Bone marrow (tissue), 2 donors: ENCODE measurements around the gene AADAC.
"Not testable (repeated sequence)": the region's sequence is repeated elsewhere in the genome, so short reads cannot be mapped to it uniquely, and the experiment has no call there.

Experiments
- DNase-seq, 2 donors: peaks; one replicate each; lab custom pipeline; 2025; lab: John Stamatoyannopoulos, UW

Gene AADAC

DNA sequence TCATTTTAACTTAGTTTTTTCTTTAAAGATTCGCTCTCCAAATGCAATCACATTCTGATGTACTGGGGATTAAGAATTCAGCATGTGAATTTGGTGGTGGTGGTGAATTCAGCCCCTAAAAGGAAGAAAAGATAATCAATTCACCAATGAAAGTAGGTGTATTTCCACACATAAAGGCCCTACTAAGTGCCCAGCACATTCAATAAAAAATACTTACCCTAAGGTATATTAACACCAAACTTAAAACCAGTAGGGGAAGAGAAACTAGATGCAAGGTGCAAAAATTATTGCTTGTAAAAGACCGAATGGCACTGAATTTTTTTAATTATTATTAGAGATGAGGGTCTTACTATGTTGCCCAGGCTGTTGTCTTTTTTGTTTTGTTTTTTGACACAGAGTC is 42.7 kb downstream of the AADAC start:
- DNase-seq = no peak

DNA sequence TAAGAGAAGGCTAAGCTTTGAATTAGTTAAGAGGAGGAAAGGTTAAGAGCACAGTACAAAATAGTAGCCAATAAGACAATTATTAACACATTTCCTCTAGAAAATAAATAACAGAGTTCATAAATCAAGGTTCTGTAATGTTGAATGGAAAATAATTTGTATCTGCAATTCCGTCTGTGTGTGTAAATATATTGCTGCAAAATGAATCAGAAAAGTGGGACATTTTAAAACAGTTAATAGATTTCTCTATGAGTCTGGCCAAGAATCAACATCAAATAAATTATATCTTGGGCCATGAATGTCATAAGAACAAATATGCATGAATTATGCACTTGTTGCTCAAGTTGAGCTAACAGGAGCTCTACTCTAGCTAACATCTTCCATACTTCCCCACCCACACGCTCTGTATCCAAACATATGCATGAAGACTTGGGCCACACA is 45.3 kb downstream of the AADAC start:
- DNase-seq = no peak

DNA sequence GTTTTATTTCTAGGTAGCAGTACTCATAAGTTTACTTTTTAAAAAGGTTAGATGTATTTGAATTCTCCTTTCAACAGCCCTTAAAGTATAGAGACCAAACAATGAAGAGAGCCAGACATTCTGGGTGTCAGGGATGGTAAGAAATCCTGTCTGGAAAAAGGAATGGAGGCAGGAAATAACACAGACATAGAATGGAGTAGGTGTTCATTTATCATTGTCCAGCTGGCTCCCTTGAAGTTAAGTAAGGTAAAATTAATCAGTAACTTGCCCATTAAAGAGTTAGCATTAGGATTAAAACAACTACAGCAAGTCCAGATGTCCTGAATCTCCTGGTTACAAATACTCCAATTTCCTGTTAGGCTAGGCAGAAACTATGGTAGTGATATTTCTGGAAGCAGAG is 46.0 kb downstream of the AADAC start:
- no peak for DNase-seq

DNA sequence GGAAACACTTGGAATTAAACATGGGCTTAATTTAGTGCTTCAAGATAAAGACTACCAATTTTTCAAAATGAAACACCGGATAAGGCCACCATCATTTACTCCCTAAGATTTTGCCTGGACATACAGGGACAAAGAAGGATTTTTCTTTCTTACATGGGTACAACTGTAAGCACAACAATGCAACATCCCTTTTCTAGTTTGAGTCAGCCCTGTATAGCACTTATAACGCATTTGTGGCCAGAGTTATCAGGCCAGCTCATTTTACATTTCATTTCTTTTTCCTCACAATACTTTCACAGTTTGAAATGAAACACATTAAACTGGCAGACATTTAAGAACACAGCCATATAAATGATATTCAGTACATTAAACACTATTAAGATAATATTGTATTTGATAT is 49.7 kb downstream of the AADAC start:
- no peak for DNase-seq

DNA sequence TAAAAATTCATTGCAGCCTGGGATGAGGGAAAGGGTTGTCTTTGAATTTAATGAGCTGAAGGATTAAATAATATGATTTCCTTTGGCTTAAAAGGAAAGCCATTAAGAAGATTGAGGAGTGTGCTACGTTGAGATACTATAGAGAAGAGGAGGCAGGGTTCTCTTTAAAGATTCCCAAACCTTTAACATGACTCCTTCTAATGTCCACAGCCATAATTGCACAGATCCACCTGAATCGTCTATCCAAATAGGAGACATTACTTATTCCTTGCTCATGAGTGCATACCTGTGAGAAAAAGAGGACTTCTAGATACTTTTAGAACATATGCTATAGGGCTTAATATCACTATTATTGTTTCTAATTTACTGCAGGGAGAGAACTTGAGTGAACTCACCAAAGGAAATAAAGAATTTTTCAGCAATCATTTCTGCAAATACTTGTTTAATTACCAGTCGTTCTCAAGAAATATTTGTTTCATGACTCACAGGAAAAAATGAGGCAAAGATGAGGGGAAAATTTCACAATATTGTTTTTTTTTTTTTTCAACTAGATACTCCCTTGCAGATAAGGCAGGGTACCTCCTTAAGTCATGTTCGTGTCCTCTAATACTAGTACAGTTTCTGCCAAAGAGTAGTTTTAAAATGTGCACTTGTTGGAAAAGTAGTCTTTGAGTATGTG is 50.6 kb downstream of the AADAC start:
- no peak for DNase-seq

DNA sequence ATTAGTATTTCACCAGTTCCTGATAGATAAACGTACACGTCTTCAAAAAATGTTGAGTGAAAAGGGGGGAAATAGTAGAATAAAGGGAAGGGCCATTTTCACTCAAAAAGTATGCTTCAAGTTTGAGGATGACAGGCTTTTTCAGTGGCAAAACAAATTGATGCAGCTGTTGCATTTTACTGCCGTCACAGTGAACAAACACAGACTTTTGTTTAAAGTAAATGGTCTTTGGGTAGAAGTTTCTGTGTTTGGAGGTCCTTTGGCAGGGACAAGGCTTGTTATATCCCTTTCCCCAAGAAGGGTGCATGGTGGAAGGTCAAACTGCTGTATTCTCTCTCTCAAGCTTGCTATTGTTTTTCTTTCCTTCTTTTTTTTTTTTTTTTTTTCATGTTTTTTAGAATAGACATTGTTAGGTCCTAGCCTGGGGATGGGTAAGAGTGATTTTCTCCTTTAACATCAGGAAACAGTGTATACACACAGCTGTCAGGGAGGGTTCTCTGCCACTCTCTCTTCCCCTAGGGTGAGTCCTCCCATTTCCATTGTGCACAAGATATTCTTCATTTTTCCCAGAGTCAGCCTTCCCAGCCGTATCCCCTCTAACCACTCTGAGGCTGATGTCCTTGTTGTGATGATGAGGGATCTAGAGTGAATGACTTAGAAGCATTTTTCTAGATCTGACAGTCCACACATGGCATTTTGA is 52.9 kb downstream of the AADAC start:
- no peak for DNase-seq

DNA sequence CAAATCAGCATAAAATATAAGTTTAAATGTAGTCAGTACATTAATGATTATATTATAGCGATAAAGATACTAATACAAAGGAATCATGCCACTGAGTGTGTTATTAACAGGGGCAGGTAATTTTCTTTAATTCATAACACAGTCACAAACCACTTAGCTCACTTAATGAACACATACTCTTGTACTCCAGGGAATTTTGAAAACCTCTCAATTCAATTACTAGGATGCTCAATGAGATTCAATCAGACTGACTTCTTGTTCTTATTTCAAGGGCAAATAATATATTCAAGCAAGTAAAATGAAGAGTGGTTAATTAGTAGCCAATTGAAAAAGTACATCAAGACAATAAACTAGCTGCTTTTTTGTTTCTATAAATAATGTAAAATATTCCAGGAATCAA is 53.8 kb downstream of the AADAC start:
- no peak for DNase-seq

DNA sequence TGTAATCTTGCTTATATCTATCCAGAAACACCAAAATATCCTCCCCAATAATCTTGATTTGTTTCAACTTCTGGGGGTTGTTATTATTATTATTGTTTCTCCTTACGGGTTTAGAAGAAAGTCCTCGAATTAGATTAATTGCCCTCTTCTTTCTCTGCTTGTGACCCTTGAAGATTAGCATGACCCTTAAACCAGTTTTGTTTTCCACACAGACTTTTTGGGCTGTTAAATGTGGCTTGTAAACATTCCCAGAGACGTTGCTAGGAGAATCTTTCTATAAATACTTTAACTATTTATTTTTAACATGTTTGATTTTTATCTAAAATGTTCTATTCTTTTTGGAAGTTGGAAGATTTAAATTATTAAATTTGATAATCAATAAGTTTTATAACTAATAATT is 55.3 kb downstream of the AADAC start:
- no peak for DNase-seq

DNA sequence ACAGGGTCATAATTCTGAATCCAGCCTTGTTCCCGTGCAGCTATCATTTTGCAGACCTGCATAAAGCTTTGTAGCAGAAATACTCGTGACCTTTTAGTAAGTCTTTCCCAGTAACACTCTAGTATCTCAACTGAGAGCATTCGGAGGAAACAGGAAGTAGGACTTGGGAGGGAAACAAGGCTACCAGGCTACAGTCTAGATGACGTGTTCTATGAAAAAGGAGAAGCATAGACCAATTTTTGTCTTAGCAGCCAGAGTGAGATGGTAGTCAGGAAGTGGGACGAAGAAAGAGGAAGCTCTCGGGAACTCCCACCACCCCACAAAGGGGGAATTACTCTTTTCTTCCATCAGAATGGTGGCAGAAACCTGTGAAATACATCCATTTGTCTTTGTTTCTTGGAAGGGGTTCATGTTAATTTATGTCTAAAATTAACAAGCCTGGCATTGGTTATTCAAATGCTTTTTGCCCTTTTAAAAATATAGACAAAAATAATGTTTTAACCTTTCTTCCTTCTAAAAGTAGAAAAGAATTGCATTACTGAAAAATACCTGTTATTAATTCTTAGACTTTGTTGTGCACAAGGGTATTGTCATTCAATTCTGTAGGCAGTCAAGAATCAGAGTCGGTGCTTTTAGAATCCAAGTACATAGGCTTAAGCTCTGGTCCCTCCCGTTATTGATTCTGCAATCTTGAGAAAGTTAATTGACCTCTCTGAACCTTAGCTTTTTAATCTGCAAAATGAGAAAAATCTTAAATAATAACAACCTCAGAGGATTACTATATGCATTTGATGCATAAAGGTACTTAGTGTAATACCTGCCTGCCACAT is 57.9 kb downstream of the AADAC start:
- DNase-seq = peak in 1 of 2 donors; percentile 98

DNA sequence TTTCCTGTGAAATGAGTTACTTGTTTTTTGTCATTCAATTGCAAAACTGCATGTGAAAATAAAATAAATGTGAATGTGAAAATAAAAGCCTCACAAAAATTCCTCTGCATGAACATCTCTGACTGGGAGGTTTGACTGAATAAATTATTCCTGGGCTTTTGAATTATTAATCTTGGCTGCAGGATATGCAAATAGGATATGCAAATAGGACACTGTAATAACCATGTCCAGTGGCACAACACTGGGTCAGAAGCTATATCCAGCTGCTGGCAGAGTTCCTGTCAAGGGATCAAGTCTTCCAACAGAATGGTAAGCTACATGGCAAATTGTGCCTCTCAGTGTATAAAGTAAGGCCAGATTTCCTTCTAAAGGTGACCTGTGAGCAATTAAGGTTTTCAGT is 59.5 kb downstream of the AADAC start, which contains the start of gene SUCNR1:
TSS of gene SUCNR1 (plus strand) at position 246 of the 400 bp plus-strand sequence. CDS start 6,250 bp downstream, outside the sequence.
- no peak for DNase-seq

DNA sequence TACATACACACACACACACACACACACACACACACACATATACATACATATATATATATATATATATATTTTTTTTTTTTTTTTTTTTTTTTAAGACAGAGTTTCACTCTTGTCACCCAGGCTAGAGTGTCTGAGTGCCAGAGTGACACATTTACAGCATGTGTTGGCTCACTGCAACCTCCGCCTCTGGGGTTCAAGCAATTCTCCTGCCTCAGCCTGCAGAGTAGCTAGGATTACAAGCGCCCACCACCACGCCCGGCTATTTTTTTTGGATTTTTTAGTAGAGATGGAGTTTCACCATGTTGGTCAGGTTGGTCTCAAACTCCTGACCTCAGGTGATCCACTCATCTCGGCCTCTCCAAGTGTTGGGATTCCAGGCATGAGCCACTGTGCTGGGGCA is 60.2 kb downstream of the AADAC start:
- DNase-seq = not testable (repeated sequence)

DNA sequence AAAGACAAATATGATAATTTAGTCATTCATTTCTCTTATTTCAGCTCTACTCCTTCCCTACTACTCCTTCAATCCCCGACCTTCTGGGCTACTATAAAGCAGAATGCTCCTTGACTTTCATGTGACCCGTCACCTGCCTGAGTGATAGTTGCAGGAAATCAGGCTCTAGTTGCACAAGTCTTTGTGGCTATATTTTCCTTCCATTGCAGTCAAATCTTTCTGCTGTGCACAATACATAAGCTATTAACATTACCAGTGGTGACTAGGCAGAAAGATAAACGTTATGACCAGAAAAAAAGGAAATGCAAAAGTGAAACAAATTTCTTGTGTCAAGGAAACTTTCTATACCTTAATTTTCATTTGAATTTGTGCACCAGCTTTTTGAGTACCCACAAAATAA is 61.8 kb downstream of the AADAC start:
- DNase-seq = peak in 1 of 2 donors; percentile 84

DNA sequence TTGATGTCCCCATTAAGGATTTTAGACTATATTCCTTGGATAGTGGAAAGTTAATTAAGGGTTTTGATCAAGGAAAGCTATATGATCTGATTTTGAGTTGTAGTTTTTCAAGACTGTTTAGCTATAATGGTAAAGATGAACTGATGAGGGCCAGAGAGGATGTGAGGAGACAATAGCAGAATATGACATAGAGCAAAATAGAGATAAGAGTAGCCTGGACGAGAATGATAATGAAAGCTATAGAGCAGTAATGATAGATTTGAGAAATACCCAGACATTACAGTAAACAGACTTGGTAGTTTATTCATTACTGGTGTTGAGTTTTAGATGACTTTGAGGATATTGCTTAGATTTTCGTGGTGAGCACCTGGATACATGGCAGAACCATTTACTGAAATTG is 63.4 kb downstream of the AADAC start:
- DNase-seq = no peak
